ENCODE measurements around the gene HORMAD2.

The HORMAD2 gene

GRCh38 chr22:30080805-30081204 lies 541 bp downstream of the HORMAD2 start:
- ChIA-PET CTCF (interaction anchor here (0.5 to 1.2 kb wide), 4 partner anchors 75 to 839 kb away, joined by 3 to 4 read pairs (median 4); no protein-coding TSS in a partner anchor), POLR2A (no interaction called here)
- H3K9me3 ChIP-seq (ENCODE audit: control insufficient read depth, insufficient read depth, low read depth, low read length) = no peaks in the 10 kb centered on the region
- H3K4me3 ChIP-seq (ENCODE audit: low read depth, low read length) = no peak overlapping the region
- H3K36me3 ChIP-seq (ENCODE audit: control insufficient read depth in 2 of 2, insufficient read depth in 1 of 2, low read length in 2 of 2) = no peaks in the 10 kb centered on the region
- H3K4me1 ChIP-seq (ENCODE audit: control insufficient read depth, insufficient read depth, low read length) = peaks cover 6% of the 10 kb centered on the region
- no peak for TF ChIP-seq PRDM4 (tag by site-specific recombination; IDR thresholded peaks at IDR 0.05)
- no peak for TF ChIP-seq ZNF530 (tag by site-specific recombination; IDR thresholded peaks at IDR 0.05; ENCODE audit: low read depth)
- TF ChIP-seq SP3 (tag by site-specific recombination; IDR thresholded peaks at IDR 0.05) = no peak
- no peak for TF ChIP-seq ZNF660 (tag by site-specific recombination; IDR thresholded peaks at IDR 0.05)
- TF ChIP-seq ZBTB48 (tag by site-specific recombination; IDR thresholded peaks at IDR 0.05) = no peak
- TF ChIP-seq ZNF302 (tag by site-specific recombination; IDR thresholded peaks at IDR 0.05; ENCODE audit: low read depth) = no peak
- no peak overlapping the region for H3K27ac ChIP-seq (ENCODE audit: extremely low read depth, low read depth, low read length)

GRCh38 chr22:30086496-30086895 lies 6.2 kb downstream of the HORMAD2 start:
- POLR2A ChIA-PET = no interaction called here
- H3K27ac ChIP-seq (ENCODE audit: extremely low read depth, low read depth, low read length) = no peak overlapping the region
- TF ChIP-seq ZNF561 (tag by site-specific recombination; IDR thresholded peaks at IDR 0.05; ENCODE audit: borderline replicate concordance) (no peak), PBX3 (CRISPR knock-in tag; IDR thresholded peaks at IDR 0.05) (no peak), ZFP41 (tag by site-specific recombination; IDR thresholded peaks at IDR 0.05; ENCODE audit: borderline replicate concordance) (no peak), ZNF747 (tag by site-specific recombination; IDR thresholded peaks at IDR 0.05) (no peak), TRIM28 (IDR thresholded peaks at IDR 0.05; ENCODE audit: borderline replicate concordance, low read length) (no peak), ZNF488 (tag by site-specific recombination; IDR thresholded peaks at IDR 0.05) (no peak), ZSCAN5A (tag by site-specific recombination; IDR thresholded peaks at IDR 0.05) (no peak), ZNF596 (tag by site-specific recombination; IDR thresholded peaks at IDR 0.05) (no peak), ZNF792 (tag by site-specific recombination; IDR thresholded peaks at IDR 0.05) (no peak), ZNF324 (tag by site-specific recombination; IDR thresholded peaks at IDR 0.05) (no peak), ZNF629 (tag by site-specific recombination; IDR thresholded peaks at IDR 0.05) (no peak), ZNF624 (tag by site-specific recombination; IDR thresholded peaks at IDR 0.05) (no peak), ZBTB48 (tag by site-specific recombination; IDR thresholded peaks at IDR 0.05) (no peak), ZNF677 (tag by site-specific recombination; IDR thresholded peaks at IDR 0.05) (no peak), YY2 (tag by site-specific recombination; IDR thresholded peaks at IDR 0.05) (no peak), ZNF2 (tag by site-specific recombination; IDR thresholded peaks at IDR 0.05) (no peak), ZNF776 (tag by site-specific recombination; IDR thresholded peaks at IDR 0.05; ENCODE audit: borderline replicate concordance) (no peak), ZBTB17 (tag by site-specific recombination; IDR thresholded peaks at IDR 0.05) (no peak), ZNF140 (tag by site-specific recombination; IDR thresholded peaks at IDR 0.05) (no peak)
- H3K4me1 ChIP-seq (ENCODE audit: control insufficient read depth, insufficient read depth, low read length) = no peaks in the 10 kb centered on the region
- no peak overlapping the region for H3K4me3 ChIP-seq (ENCODE audit: low read depth, low read length)
- CTCF ChIA-PET = interaction anchor here (0.7 to 4.6 kb wide), 7 partner anchors 10 to 497 kb away, joined by 3 to 77 read pairs (median 4); no protein-coding TSS in a partner anchor
- H3K36me3 ChIP-seq (ENCODE audit: control insufficient read depth in 2 of 2, insufficient read depth in 1 of 2, low read length in 2 of 2) = no peaks in the 10 kb centered on the region
- H3K9me3 ChIP-seq (ENCODE audit: control insufficient read depth, insufficient read depth, low read depth, low read length) = no peaks in the 10 kb centered on the region
